PC-9 (cell line): ENCODE results near the gene SCIN. TPM values are rescaled to one million over a fixed set of nuclear protein-coding genes. Genes with fewer than 3 reads are reported as not detected.

Experiments used
- BruUV-seq: library from RNA; stranded (reverse); fragments of 400-500 nt; replicated peaks from 2 replicates; lab custom pipeline; 2021; lab: Mats Ljungman, UMichigan
- CTCF ChIA-PET: fragments of 300-600 bp; sonication (Branson Sonifier 250); formaldehyde crosslinking; loops from one replicate; lab custom pipeline; 2022; ENCODE audit warnings: antibody characterized with exemption; lab: Charles Lee
- POLR2A ChIA-PET: fragments of 300-600 bp; sonication (Branson Sonifier 250); formaldehyde crosslinking; loops from one replicate; lab custom pipeline; 2022; ENCODE audit warnings: antibody characterized with exemption; ENCODE audit not compliant: unreplicated experiment; lab: Charles Lee
- DNase-seq, 2 experiments: peaks; one replicate each; pipeline versions ENCODE4 v3.0.0 to v3.0.0-alpha.2; 2015 to 2022; ENCODE audit warnings: mixed read lengths in 1 of 2
- H2AFZ ChIP-seq: fragments of 200-600 bp; sonication (generic); 2 replicates; pipeline ENCODE4 v1.8.1; 2017; ENCODE audit warnings: antibody characterized with exemption
- H3F3A ChIP-seq: fragments of 200-600 bp; sonication (generic); 2 replicates; pipeline ENCODE4 v1.8.1; 2017; ENCODE audit warnings: antibody characterized with exemption, mild to moderate bottlenecking, low read depth; ENCODE audit not compliant: insufficient read depth
- H3K27ac ChIP-seq: fragments of 200-600 bp; sonication (generic); 2 replicates; pipeline ENCODE4 v1.6.1; 2016; ENCODE audit warnings: mixed run types
- H3K27me3 ChIP-seq: fragments of 200-600 bp; sonication (generic); 2 replicates; pipeline ENCODE4 v1.6.1; 2016; ENCODE audit warnings: low read depth, mixed run types; ENCODE audit not compliant: insufficient read depth
- H3K36me3 ChIP-seq: fragments of 200-600 bp; sonication (generic); 2 replicates; pipeline ENCODE4 v1.6.1; 2016; ENCODE audit warnings: low read depth, mixed run types
- H3K4me1 ChIP-seq: fragments of 200-600 bp; sonication (generic); replicated peaks from 2 replicates; pipeline ENCODE4 v1.6.1; 2016; ENCODE audit warnings: mixed run types; ENCODE audit not compliant: insufficient read depth
- H3K4me2 ChIP-seq: fragments of 200-600 bp; sonication (generic); 2 replicates; pipeline ENCODE4 v1.6.1; 2017; ENCODE audit warnings: mixed run types
- H3K4me3 ChIP-seq: fragments of 200-600 bp; sonication (generic); 2 replicates; pipeline ENCODE4 v1.6.1; 2016; ENCODE audit warnings: mixed run types
- H3K79me2 ChIP-seq: fragments of 200-600 bp; sonication (generic); 2 replicates; pipeline ENCODE4 v1.6.1; 2017; ENCODE audit warnings: low read depth, mixed run types
- H3K9me2 ChIP-seq: fragments of 200-600 bp; sonication (generic); 2 replicates; pipeline ENCODE4 v1.8.1; 2017; ENCODE audit warnings: mild to moderate bottlenecking; ENCODE audit not compliant: insufficient read depth
- H3K9me3 ChIP-seq: fragments of 200-600 bp; sonication (generic); 2 replicates; pipeline ENCODE4 v1.8.1; 2016; ENCODE audit warnings: low read depth; ENCODE audit not compliant: insufficient read depth
- H4K20me1 ChIP-seq: fragments of 200-600 bp; sonication (generic); 2 replicates; pipeline ENCODE4 v1.8.1; 2017; ENCODE audit not compliant: insufficient read depth
- EZH2 ChIP-seq: fragments of 200-600 bp; sonication (generic); IDR thresholded peaks from 2 replicates; pipeline ENCODE4 v1.8.0; 2017; ENCODE audit warnings: antibody characterized with exemption, low read depth
- intact Hi-C: fragments of 100-400 bp; cut with micrococcal nuclease; formaldehyde crosslinking; loops from one replicate; pipeline ENCODE4 v1.10.0; 2022; ENCODE audit not compliant: unreplicated experiment
- total RNA-seq: library from RNA; stranded (reverse); gene quantifications from 2 replicates; pipeline ENCODE4 v1.2.3, GENCODE V29; 2021
- TF ChIP-seq, protein P1 (sequence below): fragments of 200-600 bp; sonication (generic); conservative IDR thresholded peaks from 2 replicates; pipeline ENCODE4 v1.6.1; 2017; ENCODE audit warnings: mixed run types, antibody characterized with exemption, mild to moderate bottlenecking, moderate library complexity

SCIN gene
- total RNA-seq, 1 experiment from 2014 or later = 0.92 TPM

DNA sequence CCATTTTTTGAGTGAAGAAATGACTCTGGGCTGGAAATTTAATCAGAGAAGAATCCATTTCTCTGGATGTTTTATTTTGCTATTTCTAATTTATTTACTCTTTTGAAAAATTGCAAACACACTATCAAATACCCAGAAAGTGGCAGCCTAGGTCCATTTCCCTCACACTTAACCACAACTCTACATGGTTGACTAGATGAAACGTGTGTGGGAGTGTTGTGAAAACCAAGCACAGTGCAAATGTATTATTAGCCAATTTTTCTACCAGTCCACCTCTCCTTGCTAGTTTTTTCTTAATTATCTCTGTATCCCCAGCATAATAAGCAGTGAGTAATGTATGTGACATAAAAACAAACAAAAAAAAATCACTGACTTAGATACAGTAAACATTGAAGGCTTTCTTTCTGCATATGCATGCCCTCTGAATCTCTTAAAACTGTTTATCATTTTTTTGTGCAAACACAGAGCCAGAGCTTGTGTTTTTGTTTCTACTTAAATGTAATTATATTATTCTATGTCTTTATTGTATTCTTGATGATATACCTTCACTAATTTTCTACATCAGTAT lies 30.9 kb downstream of the SCIN start:
- BruUV-seq = no TSS peak
- Histone ChIP-seq H3K27me3 (no peaks in the 10 kb centered on the region), H3K9me3 (no peaks in the 10 kb centered on the region), H3K9me2 (peaks cover 6% of the 10 kb centered on the region; the same call in 1 of the 2 replicates), H3K79me2 (no peaks in the 10 kb centered on the region), H3K4me2 (no peak overlapping the region), H3K4me3 (no peak overlapping the region), H3K27ac (no peak overlapping the region), H3F3A (no peaks in the 10 kb centered on the region; the same call in 1 of the 2 replicates), H2AFZ (no peak overlapping the region), H3K36me3 (no peaks in the 10 kb centered on the region), H4K20me1 (no peaks in the 10 kb centered on the region), H3K4me1 (no peaks in the 10 kb centered on the region)
- TF ChIP-seq EZH2 = no peak
- TF ChIP-seq, protein P1, sequence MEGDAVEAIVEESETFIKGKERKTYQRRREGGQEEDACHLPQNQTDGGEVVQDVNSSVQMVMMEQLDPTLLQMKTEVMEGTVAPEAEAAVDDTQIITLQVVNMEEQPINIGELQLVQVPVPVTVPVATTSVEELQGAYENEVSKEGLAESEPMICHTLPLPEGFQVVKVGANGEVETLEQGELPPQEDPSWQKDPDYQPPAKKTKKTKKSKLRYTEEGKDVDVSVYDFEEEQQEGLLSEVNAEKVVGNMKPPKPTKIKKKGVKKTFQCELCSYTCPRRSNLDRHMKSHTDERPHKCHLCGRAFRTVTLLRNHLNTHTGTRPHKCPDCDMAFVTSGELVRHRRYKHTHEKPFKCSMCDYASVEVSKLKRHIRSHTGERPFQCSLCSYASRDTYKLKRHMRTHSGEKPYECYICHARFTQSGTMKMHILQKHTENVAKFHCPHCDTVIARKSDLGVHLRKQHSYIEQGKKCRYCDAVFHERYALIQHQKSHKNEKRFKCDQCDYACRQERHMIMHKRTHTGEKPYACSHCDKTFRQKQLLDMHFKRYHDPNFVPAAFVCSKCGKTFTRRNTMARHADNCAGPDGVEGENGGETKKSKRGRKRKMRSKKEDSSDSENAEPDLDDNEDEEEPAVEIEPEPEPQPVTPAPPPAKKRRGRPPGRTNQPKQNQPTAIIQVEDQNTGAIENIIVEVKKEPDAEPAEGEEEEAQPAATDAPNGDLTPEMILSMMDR = no peak
- intact Hi-C loops = no loop called here
- DNase-seq = no peak
- ChIA-PET POLR2A (no interaction called here), CTCF (no interaction called here)

DNA sequence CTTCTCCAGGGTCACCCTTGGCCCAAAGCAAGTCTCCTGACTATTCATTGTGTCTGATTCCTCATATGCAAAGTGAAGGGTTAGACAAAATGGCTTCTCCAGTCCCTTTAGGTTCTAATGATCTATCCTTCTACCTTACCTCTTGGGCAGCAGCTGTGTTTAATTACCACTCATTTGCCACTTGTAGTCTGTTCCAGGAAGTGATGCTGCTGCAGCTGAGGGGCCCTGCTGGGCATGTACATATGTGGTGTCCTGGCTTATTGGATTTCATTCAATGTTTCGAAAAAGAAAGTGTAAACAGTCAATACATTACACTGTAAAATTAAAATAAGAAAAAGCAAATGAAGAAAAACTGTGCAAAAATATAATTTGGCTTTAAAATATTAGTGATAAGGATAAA lies 36.6 kb downstream of the SCIN start:
- POLR2A ChIA-PET = no interaction called here
- H3K27me3 ChIP-seq = no peaks in the 10 kb centered on the region
- BruUV-seq = no TSS peak
- TF ChIP-seq EZH2 = no peak
- TF ChIP-seq, protein P1 = no peak
- intact Hi-C loops = no loop called here
- H3K4me2 ChIP-seq = no peak overlapping the region
- H3F3A ChIP-seq = no peaks in the 10 kb centered on the region; the same call in 1 of the 2 replicates
- no peaks in the 10 kb centered on the region for H3K9me3 ChIP-seq
- no peaks in the 10 kb centered on the region for H3K9me2 ChIP-seq
- CTCF ChIA-PET = no interaction called here
- no peaks in the 10 kb centered on the region for H4K20me1 ChIP-seq
- no peaks in the 10 kb centered on the region for H3K4me1 ChIP-seq
- no peaks in the 10 kb centered on the region for H3K36me3 ChIP-seq
- no peak overlapping the region for H3K4me3 ChIP-seq
- no peaks in the 10 kb centered on the region for H3K79me2 ChIP-seq
- H2AFZ ChIP-seq = 0 out of 2 replicates have a peak overlapping the region, but pooled peaks have one; percentile 23
- no peak overlapping the region for H3K27ac ChIP-seq
- no peak for DNase-seq

DNA sequence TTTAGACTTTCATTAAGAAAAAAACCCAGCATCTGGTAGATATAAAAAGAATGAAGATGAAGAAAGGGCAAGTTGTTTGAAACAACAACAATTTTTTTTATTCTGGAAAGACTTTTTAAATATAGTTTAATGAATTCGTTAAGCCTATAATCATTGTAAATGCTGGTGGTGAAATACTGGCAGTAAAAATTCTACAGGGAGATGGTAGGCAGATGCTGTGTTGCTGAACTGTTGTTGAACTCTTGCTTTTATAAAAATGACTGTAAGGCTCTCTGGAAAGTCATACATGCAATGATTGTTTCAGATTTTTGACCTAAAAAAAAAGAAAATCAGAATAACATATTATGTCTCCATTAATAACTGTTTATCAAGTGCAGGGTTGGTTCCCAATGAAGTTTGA lies 39.0 kb downstream of the SCIN start:
- H3K79me2 ChIP-seq = no peaks in the 10 kb centered on the region
- no peak overlapping the region for H3K27ac ChIP-seq
- H3K27me3 ChIP-seq = no peaks in the 10 kb centered on the region
- H3K36me3 ChIP-seq = no peaks in the 10 kb centered on the region
- H3K9me3 ChIP-seq = no peaks in the 10 kb centered on the region
- no peaks in the 10 kb centered on the region for H4K20me1 ChIP-seq
- no peak overlapping the region for H3K4me2 ChIP-seq
- H3F3A ChIP-seq = no peaks in the 10 kb centered on the region
- no peaks in the 10 kb centered on the region for H3K9me2 ChIP-seq
- intact Hi-C loops = no loop called here
- no TSS peak for BruUV-seq
- no peak overlapping the region for H2AFZ ChIP-seq
- no peaks in the 10 kb centered on the region for H3K4me1 ChIP-seq
- TF ChIP-seq, protein P1 = no peak
- no peak for TF ChIP-seq EZH2
- no peak for DNase-seq
- POLR2A ChIA-PET = interaction anchor here (0.7 kb wide), 1 partner anchor 322 kb away, joined by 5 read pairs; no protein-coding TSS in a partner anchor
- CTCF ChIA-PET = interaction anchor here (0.6 kb wide), 1 partner anchor 1372 kb away, joined by 3 read pairs; no protein-coding TSS in a partner anchor
- H3K4me3 ChIP-seq = no peak overlapping the region
